GM19455 (cell line): ENCODE results near the gene PPFIA3.
"Not testable (repeated sequence)": the region's sequence is repeated elsewhere in the genome, so short reads cannot be mapped to it uniquely, and the experiment has no call there.

Source experiments
- ATAC-seq: cut with Tn5 transposase; IDR thresholded peaks from one replicate; pipeline ENCODE4 v1.9.1; 2021; ENCODE audit not compliant: unreplicated experiment

Gene PPFIA3

DNA sequence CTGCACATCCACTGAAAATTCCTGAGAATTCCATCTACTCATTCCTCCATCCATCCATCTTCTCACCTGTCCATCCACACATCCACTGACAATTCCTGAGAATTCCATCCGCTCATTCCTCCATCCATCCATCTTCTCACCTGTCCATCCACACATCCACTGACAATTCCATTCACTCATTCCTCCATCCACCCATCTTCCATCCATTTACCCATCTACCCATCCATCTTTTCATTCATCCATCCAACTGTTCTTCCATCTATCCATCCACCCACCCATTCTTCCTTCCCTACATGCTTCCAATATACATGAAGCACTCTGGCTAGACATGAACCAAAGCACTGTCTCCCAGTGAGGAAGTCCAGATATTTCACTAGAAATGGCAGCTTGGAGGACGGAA is 53.9 kb downstream of the PPFIA3 start:
- no peak for ATAC-seq

DNA sequence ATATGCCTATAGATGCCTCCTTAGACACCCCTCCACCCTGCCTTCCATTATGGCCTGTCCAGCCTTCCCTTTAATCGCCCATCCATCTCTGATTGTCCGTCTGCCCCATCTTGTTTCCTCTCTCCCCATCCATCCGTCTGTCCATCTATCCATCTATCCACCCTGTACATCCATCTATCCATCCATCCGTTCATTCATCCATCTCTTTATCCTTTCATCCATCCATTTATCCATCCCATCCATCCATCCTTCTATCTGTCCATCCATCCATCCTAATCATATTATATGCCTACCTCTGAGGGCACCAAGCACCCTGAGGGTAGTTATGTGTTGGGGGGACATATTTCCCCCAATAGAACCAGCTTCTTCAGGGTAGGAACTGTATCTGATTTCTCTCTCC is 61.3 kb downstream of the PPFIA3 start:
- no peak for ATAC-seq

DNA sequence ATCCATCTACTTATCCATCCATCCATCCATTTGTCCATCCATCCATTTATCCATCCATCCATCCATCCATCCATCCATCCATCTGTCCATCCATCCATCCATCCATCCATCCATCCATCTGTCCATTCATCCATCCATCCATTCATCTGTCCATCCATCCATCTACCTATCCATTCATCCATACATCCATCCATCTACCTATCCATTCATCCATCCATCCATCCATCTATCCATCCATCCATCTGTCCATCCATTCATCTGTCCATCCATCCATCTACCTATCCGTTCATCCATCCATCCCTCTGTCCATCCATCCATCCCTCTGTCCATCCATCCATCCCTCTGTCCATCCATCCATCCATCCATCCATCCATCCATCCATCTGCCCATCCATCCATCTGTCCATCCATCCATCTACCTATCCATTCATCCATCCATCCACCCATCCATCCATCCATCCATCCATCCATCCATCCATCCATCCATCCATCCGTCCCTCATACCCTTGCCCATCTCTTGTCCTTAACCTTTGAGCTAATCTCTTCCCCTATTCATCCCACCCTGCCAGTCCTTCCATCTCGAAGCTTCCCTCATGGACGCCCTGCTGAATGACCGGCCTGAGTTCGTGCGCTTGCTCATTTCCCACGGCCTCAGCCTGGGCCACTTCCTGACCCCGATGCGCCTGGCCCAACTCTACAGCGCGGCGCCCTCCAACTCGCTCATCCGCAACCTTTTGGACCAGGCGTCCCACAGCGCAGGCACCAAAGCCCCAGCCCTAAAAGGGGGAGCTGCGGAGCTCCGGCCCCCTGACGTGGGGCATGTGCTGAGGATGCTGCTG is 62.9 kb downstream of the PPFIA3 start:
- ATAC-seq: not testable (repeated sequence)

DNA sequence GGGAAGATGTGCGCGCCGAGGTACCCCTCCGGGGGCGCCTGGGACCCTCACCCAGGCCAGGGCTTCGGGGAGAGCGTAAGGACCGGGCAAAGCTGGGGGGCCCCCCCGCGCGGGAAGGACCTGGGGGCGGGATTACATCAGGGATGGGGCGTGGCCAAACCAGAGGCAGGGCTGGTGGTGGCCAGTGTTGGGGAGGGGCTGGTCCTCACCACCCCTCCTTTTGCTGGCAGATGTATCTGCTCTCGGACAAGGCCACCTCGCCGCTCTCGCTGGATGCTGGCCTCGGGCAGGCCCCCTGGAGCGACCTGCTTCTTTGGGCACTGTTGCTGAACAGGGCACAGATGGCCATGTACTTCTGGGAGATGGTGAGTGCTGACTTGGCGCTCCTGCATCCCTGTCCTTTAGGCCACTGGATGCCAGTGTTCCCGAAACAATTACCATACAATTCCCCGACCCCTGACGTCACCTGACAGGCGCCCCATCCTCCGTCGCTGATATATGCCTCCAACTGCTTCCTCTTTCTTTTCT is 63.6 kb downstream of the PPFIA3 start:
- no peak for ATAC-seq

DNA sequence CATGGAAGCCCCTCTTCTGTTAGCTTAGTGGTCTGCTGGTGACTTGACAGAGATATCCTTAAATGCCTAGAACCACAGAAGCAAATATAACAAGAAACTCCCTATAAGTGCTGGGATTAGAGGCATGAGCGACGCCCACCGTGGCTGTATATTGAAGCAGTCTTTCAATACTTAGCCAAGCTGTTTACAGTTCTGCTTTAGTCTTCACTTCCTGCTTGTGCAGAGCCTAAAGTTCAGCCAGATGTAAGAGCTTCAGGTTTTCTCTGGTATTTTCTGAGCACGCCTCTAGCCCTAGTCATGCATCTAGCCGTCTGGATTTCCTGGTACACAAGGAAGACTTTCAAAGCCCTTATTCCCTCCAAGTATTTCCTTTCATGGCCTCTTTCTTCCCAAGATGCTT is 66.8 kb downstream of the PPFIA3 start:
- ATAC-seq: no peak

DNA sequence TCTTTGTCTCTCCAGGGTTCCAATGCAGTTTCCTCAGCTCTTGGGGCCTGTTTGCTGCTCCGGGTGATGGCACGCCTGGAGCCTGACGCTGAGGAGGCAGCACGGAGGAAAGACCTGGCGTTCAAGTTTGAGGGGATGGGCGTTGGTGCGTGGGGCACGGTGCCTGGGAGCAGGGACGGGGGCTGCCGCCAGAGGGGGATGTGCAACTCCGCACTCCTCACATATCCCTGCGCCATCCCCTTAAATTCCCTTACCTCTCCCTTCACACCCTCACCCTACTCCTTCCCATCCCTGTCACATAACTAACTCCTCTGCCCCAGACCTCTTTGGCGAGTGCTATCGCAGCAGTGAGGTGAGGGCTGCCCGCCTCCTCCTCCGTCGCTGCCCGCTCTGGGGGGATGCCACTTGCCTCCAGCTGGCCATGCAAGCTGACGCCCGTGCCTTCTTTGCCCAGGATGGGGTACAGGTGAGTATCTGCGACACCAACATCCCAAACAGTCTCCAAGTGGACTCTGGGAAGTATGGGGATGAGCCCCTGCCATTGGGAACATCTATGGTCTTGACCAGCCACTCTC is 69.4 kb downstream of the PPFIA3 start:
- no peak for ATAC-seq

DNA sequence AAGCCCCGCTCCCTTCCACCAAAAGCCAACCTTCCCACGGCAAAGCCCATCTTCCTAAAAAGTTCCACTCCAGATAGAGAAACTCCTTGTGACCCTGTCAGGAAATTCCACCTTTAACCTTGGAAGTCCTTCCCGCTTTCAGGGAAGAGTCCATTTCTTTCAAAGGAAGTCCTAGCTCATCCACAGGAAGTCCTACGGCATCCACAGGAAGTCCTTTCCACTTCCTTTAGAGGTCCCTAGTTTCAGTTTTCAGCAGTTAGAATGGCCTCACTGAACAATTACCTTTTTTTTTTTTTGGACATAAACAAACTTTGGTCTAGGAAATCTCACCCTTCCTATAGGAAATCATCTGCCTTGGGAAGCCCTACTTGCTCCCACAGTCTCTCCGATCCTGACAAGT is 69.9 kb downstream of the PPFIA3 start:
- ATAC-seq: no peak

DNA sequence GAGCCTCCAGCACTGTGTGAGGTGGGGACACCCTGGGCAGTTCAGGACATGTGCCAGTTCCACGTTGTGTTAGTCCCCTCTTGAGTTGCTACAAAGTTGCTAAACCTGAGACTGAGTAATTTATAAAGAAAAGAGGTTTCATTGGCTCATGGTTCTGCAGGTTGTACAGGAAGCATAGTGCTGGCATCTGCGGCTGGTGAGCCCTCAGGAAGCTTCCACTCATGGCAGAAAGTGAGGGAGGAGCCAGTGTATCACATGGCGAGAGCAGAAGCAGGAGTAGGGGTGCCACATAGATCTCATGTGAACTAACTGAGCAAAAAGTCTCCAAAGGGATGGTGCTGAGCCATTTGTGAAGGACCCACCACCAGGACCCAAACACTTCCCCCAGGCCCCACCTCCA is 71.4 kb downstream of the PPFIA3 start:
- no peak for ATAC-seq

DNA sequence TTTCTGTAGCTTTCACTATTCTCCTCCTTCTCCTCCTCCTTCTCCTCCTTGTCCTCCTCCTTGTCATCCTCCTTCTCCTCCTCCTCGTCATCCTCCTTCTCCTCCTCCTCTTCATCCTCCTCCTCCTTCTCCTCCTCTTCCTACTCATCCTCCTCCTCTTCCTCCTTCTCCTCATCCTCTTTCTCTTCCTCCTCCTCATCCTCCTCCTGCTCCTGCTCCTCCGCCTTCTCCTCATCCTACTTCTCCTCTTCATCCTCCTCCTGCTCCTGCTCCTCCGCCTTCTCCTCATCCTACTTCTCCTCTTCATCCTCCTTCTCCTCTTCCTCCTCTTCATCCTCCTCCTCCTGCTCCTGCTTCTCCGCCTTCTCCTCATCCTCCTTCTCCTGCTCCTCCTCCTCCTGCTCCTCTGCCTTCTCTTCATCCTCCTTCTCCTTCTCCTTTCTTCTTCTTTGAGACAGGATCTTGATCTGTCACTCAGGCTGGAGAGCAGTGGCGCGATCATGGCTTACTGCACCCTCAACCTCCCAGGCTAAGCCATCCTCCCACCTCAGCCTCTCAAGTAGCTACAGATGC is 74.6 kb downstream of the PPFIA3 start:
- no peak for ATAC-seq

DNA sequence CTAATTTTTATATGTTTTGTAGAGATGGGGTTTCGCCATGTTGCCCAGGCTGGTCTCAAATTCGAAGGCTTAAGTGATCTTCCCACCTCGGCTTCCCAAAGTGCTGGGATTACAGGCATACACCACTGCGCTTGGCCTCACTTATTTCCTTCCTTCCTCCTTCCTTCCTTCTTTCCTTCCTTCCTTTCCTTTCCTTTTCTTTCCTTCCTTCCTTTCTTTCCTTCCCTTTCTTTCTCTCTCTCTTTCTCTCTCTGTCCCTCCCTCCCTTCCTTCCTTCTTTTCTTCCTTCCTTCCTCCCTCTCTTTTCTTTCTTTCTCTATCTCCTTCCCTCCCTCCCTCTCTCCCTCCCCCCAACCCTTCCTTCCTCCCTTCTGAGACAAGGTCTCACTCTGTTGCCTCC is 75.1 kb downstream of the PPFIA3 start:
- no peak for ATAC-seq

DNA sequence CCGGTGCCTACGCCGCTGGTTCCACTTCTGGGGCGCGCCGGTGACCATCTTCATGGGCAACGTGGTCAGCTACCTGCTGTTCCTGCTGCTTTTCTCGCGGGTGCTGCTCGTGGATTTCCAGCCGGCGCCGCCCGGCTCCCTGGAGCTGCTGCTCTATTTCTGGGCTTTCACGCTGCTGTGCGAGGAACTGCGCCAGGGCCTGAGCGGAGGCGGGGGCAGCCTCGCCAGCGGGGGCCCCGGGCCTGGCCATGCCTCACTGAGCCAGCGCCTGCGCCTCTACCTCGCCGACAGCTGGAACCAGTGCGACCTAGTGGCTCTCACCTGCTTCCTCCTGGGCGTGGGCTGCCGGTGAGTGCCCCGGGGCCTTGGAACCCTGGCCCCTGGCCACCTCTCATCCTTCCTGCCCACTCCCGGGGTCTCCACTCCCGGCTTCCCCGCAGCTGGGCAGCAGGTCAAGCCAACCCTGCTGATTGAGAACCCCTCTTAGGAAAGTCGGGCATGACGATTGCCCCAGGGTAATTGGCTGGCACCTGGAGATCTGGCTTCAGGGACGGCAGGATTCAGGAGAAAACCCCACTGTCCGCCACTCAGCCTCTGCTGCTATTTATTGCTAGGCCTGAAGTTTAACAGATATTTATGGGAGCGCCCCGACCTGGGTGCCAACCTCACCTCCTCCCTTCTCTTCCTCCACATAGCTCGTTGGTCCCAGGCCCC is 77.3 kb downstream of the PPFIA3 start:
- no peak for ATAC-seq

DNA sequence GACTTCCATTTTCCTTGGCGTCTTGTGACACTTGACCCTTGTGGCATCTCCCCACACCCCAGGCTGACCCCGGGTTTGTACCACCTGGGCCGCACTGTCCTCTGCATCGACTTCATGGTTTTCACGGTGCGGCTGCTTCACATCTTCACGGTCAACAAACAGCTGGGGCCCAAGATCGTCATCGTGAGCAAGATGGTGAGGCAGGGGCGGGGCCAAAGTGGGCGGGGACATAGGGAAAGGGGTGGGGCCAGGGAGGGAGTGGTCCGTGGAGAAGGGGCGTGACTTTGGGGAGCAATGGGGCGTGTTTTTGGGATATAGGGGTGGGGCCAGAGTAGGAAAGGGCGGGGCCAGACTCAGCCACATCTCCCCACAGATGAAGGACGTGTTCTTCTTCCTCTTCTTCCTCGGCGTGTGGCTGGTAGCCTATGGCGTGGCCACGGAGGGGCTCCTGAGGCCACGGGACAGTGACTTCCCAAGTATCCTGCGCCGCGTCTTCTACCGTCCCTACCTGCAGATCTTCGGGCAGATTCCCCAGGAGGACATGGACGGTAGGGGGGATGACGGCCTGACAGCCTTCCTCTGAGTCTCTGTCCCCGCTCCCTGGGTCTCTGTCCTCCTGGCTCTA is 81.0 kb downstream of the PPFIA3 start:
- ATAC-seq: no peak
